ENCODE measurements around the gene PLSCR2. TPM values are rescaled to one million over a fixed set of nuclear protein-coding genes. Genes with fewer than 3 reads are reported as not detected.
A peak's percentile ranks its signal among the peaks of the same experiment; 100 is the strongest.
"Not testable (repeated sequence)": the region's sequence is repeated elsewhere in the genome, so short reads cannot be mapped to it uniquely, and the experiment has no call there.

Gene PLSCR2
- total and polyA plus RNA-seq, 2 donors from 2014 or later: 1.4 TPM; not detected in 1

- H3K27ac ChIP-seq (ENCODE audit: low read depth in 2 of 2, low read length in 2 of 2): no peak overlapping the region
- intact Hi-C loops (cut with DNase I): no loop called here
- H3K4me3 ChIP-seq (ENCODE audit: low read length in 3 of 3): no peak overlapping the region
- no peak for TF ChIP-seq CTCF (IDR thresholded peaks at IDR 0.05; ENCODE audit: borderline replicate concordance, extremely low read depth, insufficient read depth)
- FAIRE-seq (no peak), DNase-seq (no peak)
- H3K9ac ChIP-seq (ENCODE audit: low read length in 3 of 3): no peak overlapping the region
- H3K27me3 ChIP-seq (ENCODE audit: control insufficient read depth, insufficient read depth, low read length): no peaks in the 10 kb centered on the region
- H3K9me3 ChIP-seq (ENCODE audit: control insufficient read depth in 2 of 3, insufficient read depth in 1 of 3, low read length in 3 of 3): no peaks in the 10 kb centered on the region
- no peaks in the 10 kb centered on the region for H3K36me3 ChIP-seq (ENCODE audit: control insufficient read depth in 2 of 3, insufficient read depth in 3 of 3, low read length in 3 of 3)
- peaks cover 0 to 3% (median 0%) of the 10 kb centered on the region in 3 donors for H3K4me1 ChIP-seq (ENCODE audit: control insufficient read depth in 2 of 3, insufficient read depth in 2 of 3, low read depth in 1 of 3, low read length in 3 of 3)
These were observed 32.4 kb upstream of the PLSCR2 start for GRCh38 chr3:146501752-146502151.

GRCh38 chr3:146499701-146500100 lies 30.3 kb upstream of the PLSCR2 start:
- no peak for TF ChIP-seq CTCF (IDR thresholded peaks at IDR 0.05; ENCODE audit: borderline replicate concordance, extremely low read depth, insufficient read depth)
- Histone ChIP-seq H3K9ac (ENCODE audit: low read length in 3 of 3) (no peak overlapping the region), H3K36me3 (ENCODE audit: control insufficient read depth in 2 of 3, insufficient read depth in 3 of 3, low read length in 3 of 3) (no peaks in the 10 kb centered on the region), H3K4me1 (ENCODE audit: control insufficient read depth in 2 of 3, insufficient read depth in 2 of 3, low read depth in 1 of 3, low read length in 3 of 3) (no peaks in the 10 kb centered on the region), H3K27ac (ENCODE audit: low read depth in 2 of 2, low read length in 2 of 2) (no peak overlapping the region), H3K9me3 (ENCODE audit: control insufficient read depth in 2 of 3, insufficient read depth in 1 of 3, low read length in 3 of 3) (no peaks in the 10 kb centered on the region), H3K27me3 (ENCODE audit: control insufficient read depth, insufficient read depth, low read length) (no peaks in the 10 kb centered on the region), H3K4me3 (ENCODE audit: low read length in 3 of 3) (no peak overlapping the region)
- intact Hi-C loops (cut with DNase I): no loop called here
- DNase-seq (no peak), FAIRE-seq (no peak)

GRCh38 chr3:146498002-146498736 lies 28.8 kb upstream of the PLSCR2 start:
- DNase-seq (no peak), FAIRE-seq (no peak)
- H3K9ac ChIP-seq (ENCODE audit: low read length in 3 of 3): no peak overlapping the region
- no peak for TF ChIP-seq CTCF (IDR thresholded peaks at IDR 0.05; ENCODE audit: borderline replicate concordance, extremely low read depth, insufficient read depth)
- no peaks in the 10 kb centered on the region for H3K9me3 ChIP-seq (ENCODE audit: control insufficient read depth in 2 of 3, insufficient read depth in 1 of 3, low read length in 3 of 3)
- H3K36me3 ChIP-seq (ENCODE audit: control insufficient read depth in 2 of 3, insufficient read depth in 3 of 3, low read length in 3 of 3): no peaks in the 10 kb centered on the region
- H3K4me1 ChIP-seq (ENCODE audit: control insufficient read depth in 2 of 3, insufficient read depth in 2 of 3, low read depth in 1 of 3, low read length in 3 of 3): no peaks in the 10 kb centered on the region
- no peaks in the 10 kb centered on the region for H3K27me3 ChIP-seq (ENCODE audit: control insufficient read depth, insufficient read depth, low read length)
- no peak overlapping the region for H3K27ac ChIP-seq (ENCODE audit: low read depth in 2 of 2, low read length in 2 of 2)
- no peak overlapping the region for H3K4me3 ChIP-seq (ENCODE audit: low read length in 3 of 3)
- intact Hi-C loops (cut with DNase I): no loop called here

- FAIRE-seq; H3K9ac ChIP-seq (ENCODE audit: low read length in 3 of 3); H3K9me3 ChIP-seq (ENCODE audit: control insufficient read depth in 2 of 3, insufficient read depth in 1 of 3, low read length in 3 of 3); H3K4me1 ChIP-seq (ENCODE audit: control insufficient read depth in 2 of 3, insufficient read depth in 2 of 3, low read depth in 1 of 3, low read length in 3 of 3); H3K27me3 ChIP-seq (ENCODE audit: control insufficient read depth, insufficient read depth, low read length); H3K36me3 ChIP-seq (ENCODE audit: control insufficient read depth in 2 of 3, insufficient read depth in 3 of 3, low read length in 3 of 3); intact Hi-C loops (cut with DNase I); H3K27ac ChIP-seq (ENCODE audit: low read depth in 2 of 2, low read length in 2 of 2); H3K4me3 ChIP-seq (ENCODE audit: low read length in 3 of 3): not testable (repeated sequence)
- DNase-seq: peak in 1 of 5 donors; percentile 46
These were observed 27.9 kb upstream of the PLSCR2 start for GRCh38 chr3:146497145-146497843.
